Lung (tissue), 12 donors: ENCODE data around the gene SPG21. TPM values are rescaled to one million over a fixed set of nuclear protein-coding genes. Genes with fewer than 3 reads are reported as not detected.
A peak's percentile ranks its signal among the peaks of the same experiment; 100 is the strongest.

ENCODE experiments used
- ATAC-seq: fragments of 200-7000 bp; cut with Tn5 transposase; one replicate; pipeline ENCODE4 v1.9.1; 2020; ENCODE audit warnings: moderate number of reproducible peaks; ENCODE audit not compliant: insufficient read depth, low FRiP score
- DNase-seq, 3 donors: peaks; one replicate each; pipeline ENCODE4 v3.0.0-alpha.2; 2013 to 2017
- H3K27ac ChIP-seq, 2 donors: one replicate each; pipeline ENCODE4 v1.5.1; 2013; ENCODE audit warnings: mild to moderate bottlenecking in 2 of 2, moderate library complexity in 2 of 2, control low read depth in 1 of 2, inconsistent platforms in 1 of 2, low read depth in 1 of 2, low read length in 1 of 2
- H3K27me3 ChIP-seq, 3 donors: one replicate each; pipeline ENCODE4 v1.5.1; 2013; ENCODE audit warnings: low read length in 2 of 3; ENCODE audit not compliant: control insufficient read depth in 3 of 3, insufficient read depth in 3 of 3
- H3K36me3 ChIP-seq, 4 donors: one replicate each; pipeline ENCODE4 v1.5.1; 2013; ENCODE audit warnings: low read length in 4 of 4, mild to moderate bottlenecking in 1 of 4, moderate library complexity in 1 of 4; ENCODE audit not compliant: control insufficient read depth in 4 of 4, insufficient read depth in 4 of 4
- H3K4me1 ChIP-seq, 5 donors: one replicate each; pipeline ENCODE4 v1.5.1; 2013; ENCODE audit warnings: low read length in 5 of 5, mild to moderate bottlenecking in 2 of 5, moderate library complexity in 1 of 5; ENCODE audit not compliant: control insufficient read depth in 5 of 5, insufficient read depth in 5 of 5
- H3K4me3 ChIP-seq: one replicate; pipeline ENCODE4 v1.5.1; 2013; ENCODE audit warnings: mild to moderate bottlenecking, control low read depth, moderate library complexity
- H3K9ac ChIP-seq, 2 donors: one replicate each; pipeline ENCODE4 v1.5.1; 2013; ENCODE audit warnings: low read length in 2 of 2, control low read depth in 1 of 2; ENCODE audit not compliant: insufficient read depth in 1 of 2
- H3K9me3 ChIP-seq, 4 donors: one replicate each; pipeline ENCODE4 v1.5.1; 2013; ENCODE audit warnings: low read length in 3 of 4, mild to moderate bottlenecking in 1 of 4, moderate library complexity in 1 of 4; ENCODE audit not compliant: control insufficient read depth in 4 of 4, insufficient read depth in 3 of 4
- WGBS, 2 donors: extraction: QIAGEN DNeasy Blood & Tissue Kit; methylation state at CpG; one replicate each; pipeline ENCODE4 v1.1.7; 2013; 5-methylcytosine and 5-hydroxymethylcytosine counted together
- polyA plus RNA-seq, 2 donors: library from polyadenylated mRNA; stranded (reverse); fragments of 200-250 nt; gene quantifications; one replicate each; pipeline ENCODE4 v1.2.1, GENCODE V29; 2013
- total RNA-seq, 2 donors: library from RNA; depleted of rRNA in 1 of 2; stranded (reverse); fragments of >200 nt in 1 of 2; gene quantifications; one replicate each; pipeline ENCODE4 v1.2.1, GENCODE V29; 2014 to 2021
- TF ChIP-seq, protein P1 (sequence below): IDR thresholded peaks from 2 replicates; pipeline ENCODE4 v1.5.1; 2012; ENCODE audit warnings: mild to moderate bottlenecking; ENCODE audit errors: control extremely low read depth, extremely low read depth
- donor health status: control.
- donor health status: control.
- donor health status: Bipolar disorder and iron deficiency.
- donor health status: healthy.
- donor health status: DM: yes; HTN: yes; CAD: no.

The SPG21 gene
- total and polyA plus RNA-seq, 4 donors: 79.2 to 115 (median 93.2) TPM

GRCh38 chr15:65004993-65005392 lies 15.3 kb upstream of the SPG21 start:
- Histone ChIP-seq H3K27me3 (no peaks in the 10 kb centered on the region), H3K27ac (no peak overlapping the region), H3K4me1 (no peaks in the 10 kb centered on the region), H3K9ac (no peak overlapping the region), H3K4me3 (no peak overlapping the region), H3K36me3 (peaks cover 2 to 19% (median 12%) of the 10 kb centered on the region in 4 donors), H3K9me3 (no peaks in the 10 kb centered on the region)
- 87% methylated on average over 3 of the region's 3 CpGs for WGBS, 2 donors
- ATAC-seq: no peak
- DNase-seq: no peak
- TF ChIP-seq, protein P1, sequence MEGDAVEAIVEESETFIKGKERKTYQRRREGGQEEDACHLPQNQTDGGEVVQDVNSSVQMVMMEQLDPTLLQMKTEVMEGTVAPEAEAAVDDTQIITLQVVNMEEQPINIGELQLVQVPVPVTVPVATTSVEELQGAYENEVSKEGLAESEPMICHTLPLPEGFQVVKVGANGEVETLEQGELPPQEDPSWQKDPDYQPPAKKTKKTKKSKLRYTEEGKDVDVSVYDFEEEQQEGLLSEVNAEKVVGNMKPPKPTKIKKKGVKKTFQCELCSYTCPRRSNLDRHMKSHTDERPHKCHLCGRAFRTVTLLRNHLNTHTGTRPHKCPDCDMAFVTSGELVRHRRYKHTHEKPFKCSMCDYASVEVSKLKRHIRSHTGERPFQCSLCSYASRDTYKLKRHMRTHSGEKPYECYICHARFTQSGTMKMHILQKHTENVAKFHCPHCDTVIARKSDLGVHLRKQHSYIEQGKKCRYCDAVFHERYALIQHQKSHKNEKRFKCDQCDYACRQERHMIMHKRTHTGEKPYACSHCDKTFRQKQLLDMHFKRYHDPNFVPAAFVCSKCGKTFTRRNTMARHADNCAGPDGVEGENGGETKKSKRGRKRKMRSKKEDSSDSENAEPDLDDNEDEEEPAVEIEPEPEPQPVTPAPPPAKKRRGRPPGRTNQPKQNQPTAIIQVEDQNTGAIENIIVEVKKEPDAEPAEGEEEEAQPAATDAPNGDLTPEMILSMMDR: no peak

DNA sequence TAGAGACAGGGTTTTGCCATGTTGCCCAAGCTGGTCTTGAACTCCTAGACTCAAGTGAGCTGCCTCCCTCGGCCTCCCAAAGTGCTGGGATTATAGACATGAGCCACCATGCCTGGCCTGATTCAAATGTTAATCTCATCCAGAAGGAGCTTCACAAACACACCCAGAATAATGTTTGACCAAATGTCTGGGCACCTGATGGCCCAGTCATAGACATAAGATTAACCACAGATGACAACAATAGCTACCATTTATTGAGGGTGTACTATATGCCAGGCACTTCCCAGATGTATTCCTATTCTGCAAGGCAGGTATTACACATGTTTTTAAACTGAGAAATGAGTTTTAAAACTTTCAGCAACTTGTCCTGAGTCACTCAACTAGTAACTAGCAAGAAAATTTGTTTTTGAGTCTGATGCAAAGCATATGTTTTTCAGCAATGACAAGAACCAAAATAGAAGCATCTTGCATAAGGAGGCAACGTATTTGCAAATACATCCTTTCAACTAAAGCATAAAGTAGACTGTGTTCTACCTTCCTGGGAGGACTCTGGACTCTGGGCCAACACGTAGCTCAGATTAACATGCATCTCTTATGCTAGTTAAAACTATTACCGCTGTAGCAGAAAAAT lies 8.1 kb upstream of the SPG21 start:
- Histone ChIP-seq H3K9ac (no peak overlapping the region), H3K9me3 (no peaks in the 10 kb centered on the region), H3K36me3 (peaks cover 0 to 4% (median 1%) of the 10 kb centered on the region in 4 donors), H3K27me3 (no peaks in the 10 kb centered on the region), H3K27ac (no peak overlapping the region), H3K4me1 (no peaks in the 10 kb centered on the region), H3K4me3 (no peak overlapping the region)
- WGBS, 2 donors: 90 to 91% methylated on average over 4 of the region's 4 CpGs
- ATAC-seq (no peak), DNase-seq (peak in 1 of 3 donors; percentile 13)
- TF ChIP-seq, protein P1: no peak

GRCh38 chr15:64997066-64997465 lies 7.4 kb upstream of the SPG21 start:
- Histone ChIP-seq H3K9ac (no peak overlapping the region), H3K9me3 (no peaks in the 10 kb centered on the region), H3K27ac (no peak overlapping the region), H3K27me3 (no peaks in the 10 kb centered on the region), H3K4me3 (no peak overlapping the region), H3K4me1 (no peaks in the 10 kb centered on the region), H3K36me3 (peaks cover 0 to 4% (median 0%) of the 10 kb centered on the region in 4 donors)
- TF ChIP-seq, protein P1: no peak
- 73 to 88% methylated on average over 5 of the region's 5 CpGs for WGBS, 2 donors
- DNase-seq: no peak
- ATAC-seq: no peak

DNA sequence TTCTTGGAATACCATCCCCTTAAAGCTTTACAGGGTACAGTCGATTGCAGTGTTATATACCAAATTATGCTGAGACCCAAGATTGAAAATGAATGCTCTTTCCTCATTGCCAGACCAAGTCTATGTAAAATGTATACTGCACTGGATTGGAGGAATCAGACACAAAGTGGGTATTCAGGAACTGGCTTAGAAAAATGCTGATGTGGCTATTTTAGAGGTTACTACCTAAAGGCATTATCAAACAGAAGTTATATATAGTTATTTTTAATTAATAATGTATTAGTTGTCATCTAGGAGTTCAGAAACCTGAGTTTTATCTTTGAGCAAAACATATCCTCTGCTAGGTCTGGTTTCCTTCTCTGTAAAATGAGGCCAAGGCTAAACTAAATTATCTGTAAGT lies 3.6 kb upstream of the SPG21 start:
- no peaks in the 10 kb centered on the region for H3K9me3 ChIP-seq
- TF ChIP-seq, protein P1: no peak
- no peaks in the 10 kb centered on the region for H3K27me3 ChIP-seq
- DNase-seq: no peak
- no peak overlapping the region for H3K27ac ChIP-seq
- ATAC-seq: no peak
- WGBS, 2 donors: 38 to 51% methylated on average over 1 of the region's 1 CpG
- H3K9ac ChIP-seq: no peak overlapping the region
- H3K4me3 ChIP-seq: no peak overlapping the region
- H3K4me1 ChIP-seq: peaks cover 0 to 20% (median 3%) of the 10 kb centered on the region in 5 donors
- H3K36me3 ChIP-seq: no peaks in the 10 kb centered on the region
